Activated T-cell treated with anti-CD3 and anti-CD28 coated beads for 1 hour (primary cell): ENCODE data around the gene ACOT8.
A peak's percentile ranks its signal among the peaks of the same experiment; 100 is the strongest.
"Not testable (repeated sequence)": the region's sequence is repeated elsewhere in the genome, so short reads cannot be mapped to it uniquely, and the experiment has no call there.

Source experiments
- DNase-seq: peaks from one replicate; pipeline ENCODE4 v3.0.0-alpha.2; 2020; ENCODE audit warnings: low read depth

Gene ACOT8

GRCh38 chr20:45857114-45857881 lies at the start of gene ACOT8, which contains the start of gene ZSWIM3:
TSS of gene ACOT8 (minus strand) at chr20:45857392. CDS start at chr20:45857315, 77 bp downstream.
TSS of gene ZSWIM3 (plus strand) at chr20:45857614. CDS start at chr20:45857826, 212 bp downstream.
- DNase-seq = peak; percentile 81

GRCh38 chr20:45905505-45906079 lies 48.4 kb upstream of the ACOT8 start:
- no peak for DNase-seq

- no peak for DNase-seq
These were observed 47.7 kb upstream of the ACOT8 start for GRCh38 chr20:45904583-45905504.

- no peak for DNase-seq
These were observed 45.1 kb upstream of the ACOT8 start for GRCh38 chr20:45902199-45902701.

GRCh38 chr20:45901332-45901731 lies 44.1 kb upstream of the ACOT8 start:
- DNase-seq = not testable (repeated sequence)

- DNase-seq = no peak
These were observed 42.0 kb upstream of the ACOT8 start for GRCh38 chr20:45899046-45899835.

- DNase-seq = no peak
These were observed 41.1 kb upstream of the ACOT8 start for GRCh38 chr20:45898285-45898684.

GRCh38 chr20:45897692-45898091 lies 40.5 kb upstream of the ACOT8 start:
- no peak for DNase-seq

- DNase-seq = no peak
These were observed 40.1 kb upstream of the ACOT8 start for GRCh38 chr20:45897289-45897688.

GRCh38 chr20:45896641-45897161 lies 39.5 kb upstream of the ACOT8 start:
- DNase-seq = no peak

GRCh38 chr20:45894797-45895196 lies 37.6 kb upstream of the ACOT8 start:
- DNase-seq = no peak

- no peak for DNase-seq
These were observed 36.6 kb upstream of the ACOT8 start for GRCh38 chr20:45893831-45894230.

- DNase-seq = no peak
These were observed 35.8 kb upstream of the ACOT8 start for GRCh38 chr20:45892828-45893500.

- no peak for DNase-seq
These were observed 35.0 kb upstream of the ACOT8 start for GRCh38 chr20:45892049-45892825.

GRCh38 chr20:45890985-45891983 lies 34.1 kb upstream of the ACOT8 start, which contains the start of the genes CTSA and NEURL2:
TSS of gene CTSA (plus strand) at chr20:45891335. CDS start at chr20:45891569, 234 bp downstream.
TSS of gene NEURL2 (minus strand) at chr20:45891208. CDS start at chr20:45890991, 217 bp downstream.
- peak; percentile 72 for DNase-seq

GRCh38 chr20:45890077-45890984 lies 33.1 kb upstream of the ACOT8 start:
- peak; percentile 42 for DNase-seq

GRCh38 chr20:45888681-45889080 lies 31.5 kb upstream of the ACOT8 start:
- no peak for DNase-seq
